Measurements from ENCODE around the gene FXN.

FXN gene

DNA sequence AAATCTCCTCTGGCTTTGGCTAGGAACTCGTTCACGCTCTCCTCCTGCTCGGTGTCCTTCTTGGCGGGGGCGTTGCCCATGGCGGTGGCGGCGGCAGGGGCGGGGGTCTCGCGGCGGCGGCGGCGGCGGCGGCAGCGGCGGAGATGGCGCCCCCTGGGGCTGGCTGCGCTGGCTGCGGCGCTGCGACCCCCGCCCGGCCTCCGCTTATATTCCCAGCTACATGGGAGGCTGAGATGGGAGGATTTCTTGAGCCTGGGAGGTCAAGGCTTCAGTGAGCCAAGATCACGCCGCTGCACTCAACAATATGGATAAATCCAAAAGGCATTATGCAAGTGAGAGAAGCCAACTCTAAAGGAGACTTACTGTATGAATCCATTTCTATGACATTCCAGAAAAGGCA lies 21.5 kb upstream of the FXN start, which contains the start of gene PRKACG:
Gene PRKACG (minus strand): TSS at position 101 of the 400 bp plus-strand sequence. CDS start 21 bp downstream, at position 80.
- Histone ChIP-seq H3F3A (ENCODE audit: insufficient read depth, low read length) (no peaks in the 10 kb centered on the region), H3K9me3 (ENCODE audit: low read length) (no peaks in the 10 kb centered on the region), H3K9ac (ENCODE audit: low read length) (no peak within 1 kb of the TSS), H2AFZ (ENCODE audit: low read length) (no peak within 1 kb of the TSS), H3K27ac (ENCODE audit: low read depth, low read length, poor library complexity, severe bottlenecking) (no peak within 1 kb of the TSS), H3K4me2 (ENCODE audit: low read length) (no peak within 1 kb of the TSS), H3K36me3 (ENCODE audit: insufficient read depth, low read length) (no peaks in the 10 kb centered on the region), H3K9me2 (ENCODE audit: low read depth, low read length) (no peaks in the 10 kb centered on the region), H3K79me2 (ENCODE audit: insufficient read depth, low read length) (no peaks in the 10 kb centered on the region), H4K20me1 (ENCODE audit: insufficient read depth, low read length) (no peaks in the 10 kb centered on the region), H3K4me1 (ENCODE audit: insufficient read depth, low read length, severe bottlenecking) (no peaks in the 10 kb centered on the region), H3K4me3 (ENCODE audit: low read depth, low read length, poor library complexity, severe bottlenecking) (no peak within 1 kb of the TSS), H3K27me3 (ENCODE audit: insufficient read depth, low read length) (no peaks in the 10 kb centered on the region)
- TF ChIP-seq EZH2 (IDR thresholded peaks at IDR 0.05; ENCODE audit: borderline replicate concordance, low read length) = no peak

- no peak for TF ChIP-seq EZH2 (IDR thresholded peaks at IDR 0.05; ENCODE audit: borderline replicate concordance, low read length)
- no peak for TF ChIP-seq CTCF (IDR thresholded peaks at IDR 0.05; ENCODE audit: low read length)
- Histone ChIP-seq H3F3A (ENCODE audit: insufficient read depth, low read length) (no peaks in the 10 kb centered on the region), H2AFZ (ENCODE audit: low read length) (no peak overlapping the region), H3K27me3 (ENCODE audit: insufficient read depth, low read length) (no peaks in the 10 kb centered on the region), H3K27ac (ENCODE audit: low read depth, low read length, poor library complexity, severe bottlenecking) (no peak overlapping the region), H3K9me2 (ENCODE audit: low read depth, low read length) (no peaks in the 10 kb centered on the region), H4K20me1 (ENCODE audit: insufficient read depth, low read length) (no peaks in the 10 kb centered on the region), H3K79me2 (ENCODE audit: insufficient read depth, low read length) (no peaks in the 10 kb centered on the region), H3K9ac (ENCODE audit: low read length) (no peak overlapping the region), H3K4me1 (ENCODE audit: insufficient read depth, low read length, severe bottlenecking) (no peaks in the 10 kb centered on the region), H3K36me3 (ENCODE audit: insufficient read depth, low read length) (no peaks in the 10 kb centered on the region), H3K4me2 (ENCODE audit: low read length) (no peak overlapping the region), H3K4me3 (ENCODE audit: low read depth, low read length, poor library complexity, severe bottlenecking) (no peak overlapping the region), H3K9me3 (ENCODE audit: low read length) (no peaks in the 10 kb centered on the region)
Measured at GRCh38 chr9:69016191-69017096, 19.1 kb upstream of the FXN start.

DNA sequence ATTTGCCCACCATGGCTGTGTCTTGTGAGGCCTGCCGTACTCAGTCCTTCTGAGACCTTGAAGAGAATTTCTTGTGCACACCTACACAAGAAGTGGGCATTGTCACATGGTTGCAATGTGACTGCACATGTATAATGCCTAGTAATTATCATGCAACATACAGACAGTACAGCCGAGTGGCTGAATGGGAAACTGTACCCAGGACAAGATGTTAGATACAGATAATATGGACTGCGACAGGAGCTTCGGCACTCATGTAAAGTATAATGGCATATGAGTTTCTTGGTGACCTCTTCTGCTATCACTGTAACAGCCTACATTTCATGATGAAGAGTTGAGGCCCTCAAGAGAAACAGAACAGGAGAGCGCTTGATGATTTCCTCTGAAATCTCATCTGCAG lies 16.8 kb upstream of the FXN start:
- Histone ChIP-seq H3K4me2 (ENCODE audit: low read length) (no peak overlapping the region), H2AFZ (ENCODE audit: low read length) (no peak overlapping the region), H3K36me3 (ENCODE audit: insufficient read depth, low read length) (no peaks in the 10 kb centered on the region)

More for the DNA sequence above, 16.8 kb upstream of the FXN start:
- Histone ChIP-seq H3K9me3 (ENCODE audit: low read length) (no peaks in the 10 kb centered on the region), H3K27me3 (ENCODE audit: insufficient read depth, low read length) (no peaks in the 10 kb centered on the region), H3K79me2 (ENCODE audit: insufficient read depth, low read length) (no peaks in the 10 kb centered on the region), H3K4me3 (ENCODE audit: low read depth, low read length, poor library complexity, severe bottlenecking) (no peak overlapping the region), H3K9ac (ENCODE audit: low read length) (no peak overlapping the region), H3K9me2 (ENCODE audit: low read depth, low read length) (no peaks in the 10 kb centered on the region), H3K27ac (ENCODE audit: low read depth, low read length, poor library complexity, severe bottlenecking) (no peak overlapping the region), H3F3A (ENCODE audit: insufficient read depth, low read length) (no peaks in the 10 kb centered on the region), H3K4me1 (ENCODE audit: insufficient read depth, low read length, severe bottlenecking) (no peaks in the 10 kb centered on the region), H4K20me1 (ENCODE audit: insufficient read depth, low read length) (no peaks in the 10 kb centered on the region)
- TF ChIP-seq EZH2 (IDR thresholded peaks at IDR 0.05; ENCODE audit: borderline replicate concordance, low read length) (no peak), CTCF (IDR thresholded peaks at IDR 0.05; ENCODE audit: low read length) (no peak)
